Measurements from ENCODE around the gene AGPAT2.

GRCh38 chr9:136679431-136679941, 7.8 kb downstream of the AGPAT2 start:
- no peak for TF ChIP-seq PREB (CRISPR knock-in tag; IDR thresholded peaks at IDR 0.05; ENCODE audit: borderline replicate concordance)
- no peak for TF ChIP-seq CTCF (IDR thresholded peaks at IDR 0.05)
- no peak for TF ChIP-seq ZNF121 (CRISPR knock-in tag; IDR thresholded peaks at IDR 0.05)
- TF ChIP-seq RELA (CRISPR knock-in tag; IDR thresholded peaks at IDR 0.05; ENCODE audit: borderline replicate concordance): no peak
- no peak for TF ChIP-seq ZNF232 (CRISPR knock-in tag; IDR thresholded peaks at IDR 0.05)
- TF ChIP-seq ZNF138 (CRISPR knock-in tag; conservative IDR thresholded peaks at IDR 0.05): no peak
- TF ChIP-seq CREB1 (CRISPR knock-in tag; IDR thresholded peaks at IDR 0.05): no peak
- TF ChIP-seq ZNF416 (CRISPR knock-in tag; IDR thresholded peaks at IDR 0.05): no peak
- TF ChIP-seq MAX (CRISPR knock-in tag; IDR thresholded peaks at IDR 0.05): no peak

All from WTC11 (cell line).